HepG2 (cell line): ENCODE data around the gene BEST2. TPM values are rescaled to one million over a fixed set of nuclear protein-coding genes. Genes with fewer than 3 reads are reported as not detected.

Source experiments
- ATAC-seq: fragments of 200-7000 bp; cut with Tn5 transposase; 3 replicates; pipeline ENCODE4 v1.9.1; 2020; ENCODE audit warnings: mild to moderate bottlenecking, moderate library complexity
- BruUV-seq: library from RNA; stranded (reverse); fragments of 400-500 nt; replicated peaks from 2 replicates; lab custom pipeline; 2021; lab: Mats Ljungman, UMichigan
- CTCF ChIA-PET: fragments of 300-600 bp; formaldehyde crosslinking; extraction: SDS; loops from one replicate; lab custom pipeline; 2021; ENCODE audit warnings: low total read pairs, inconsistent platforms, low intra/inter-chr PET ratio; lab: Yijun Ruan, JAX
- POLR2A ChIA-PET: fragments of 350-600 bp; sonication (Branson Sonifier 250); formaldehyde crosslinking; loops from one replicate; lab custom pipeline; 2020; ENCODE audit warnings: antibody characterized with exemption, inconsistent platforms; lab: Yijun Ruan, JAX
- DNase-seq: peaks from one replicate; pipeline ENCODE4 v3.0.0-alpha.2; 2015; ENCODE audit warnings: low spot score
- FAIRE-seq: peaks from 3 replicates; lab custom pipeline; 2011; peaks lifted over from hg19 to GRCh38; lab: Jason Lieb, UNC
- H2AFZ ChIP-seq: one replicate; pipeline ENCODE4 v1.6.1; 2011; ENCODE audit warnings: low read length, inconsistent platforms
- H3K27ac ChIP-seq: fragments of 300-600 bp; 3 replicates; pipeline ENCODE4 v1.8.0; 2011; ENCODE audit warnings: mixed run types, mild to moderate bottlenecking, mixed read lengths, low read length, inconsistent platforms; ENCODE audit not compliant: insufficient read depth; ENCODE audit errors: extremely low read length
- H3K27me3 ChIP-seq, 2 experiments: fragments of 200-600 bp in 1 of 2; 2 replicates in 1 of 2; 3 replicates in 1 of 2; pipeline versions ENCODE4 v1.6.0 to v1.8.0; 2011; ENCODE audit warnings: low read length in 2 of 2, mild to moderate bottlenecking in 2 of 2, moderate library complexity in 2 of 2, inconsistent platforms in 1 of 2; ENCODE audit not compliant: insufficient read depth in 2 of 2, control insufficient read depth in 1 of 2
- H3K36me3 ChIP-seq, 2 experiments: fragments of 200-600 bp in 1 of 2; replicated peaks in 1 of 2; 2 replicates in 1 of 2; 3 replicates in 1 of 2; pipeline versions ENCODE4 v1.5.1 to v1.8.0; 2011; ENCODE audit warnings: low read length in 2 of 2, inconsistent platforms in 1 of 2; ENCODE audit not compliant: insufficient read depth in 2 of 2, control insufficient read depth in 1 of 2
- H3K4me1 ChIP-seq: 2 replicates; pipeline ENCODE4 v1.5.1; 2012; ENCODE audit warnings: low read length, inconsistent platforms; ENCODE audit not compliant: insufficient read depth
- H3K4me2 ChIP-seq: 2 replicates; pipeline ENCODE4 v1.6.0; 2011; ENCODE audit warnings: low read depth, low read length, inconsistent platforms
- H3K4me3 ChIP-seq, 3 experiments: fragments of 200-600 bp in 1 of 3; sonication (generic), shearing (Covaris generic) in 1 of 3; replicated peaks in 1 of 3; 2 replicates each; pipeline ENCODE4 v1.5.1; 2011 to 2016; ENCODE audit warnings: low read length in 3 of 3, inconsistent platforms in 2 of 3, low read depth in 2 of 3, mild to moderate bottlenecking in 2 of 3, control low read depth in 1 of 3, mixed read lengths in 1 of 3; ENCODE audit not compliant: insufficient read depth in 1 of 3
- H3K79me2 ChIP-seq: one replicate; pipeline ENCODE4 v1.6.1; 2011; ENCODE audit warnings: low read length, inconsistent platforms; ENCODE audit not compliant: insufficient read depth
- H3K9ac ChIP-seq: 2 replicates; pipeline ENCODE4 v1.6.0; 2011; ENCODE audit warnings: mild to moderate bottlenecking, low read depth, low read length, inconsistent platforms; ENCODE audit not compliant: insufficient read depth
- H3K9me3 ChIP-seq: 2 replicates; pipeline ENCODE4 v1.5.1; 2012; ENCODE audit warnings: mild to moderate bottlenecking, low read length
- H4K20me1 ChIP-seq: 2 replicates; pipeline ENCODE4 v1.6.0; 2011; ENCODE audit warnings: inconsistent platforms, mild to moderate bottlenecking, low read length, moderate library complexity; ENCODE audit not compliant: insufficient read depth
- CEBPG ChIP-seq: IDR thresholded peaks from 2 replicates; pipeline ENCODE4 v1.6.1; 2016
- HINFP ChIP-seq: sonication (generic); formaldehyde crosslinking; IDR thresholded peaks from 2 replicates; pipeline ENCODE4 v1.4.0; 2020; ENCODE audit warnings: low read depth, mild to moderate bottlenecking, missing genetic modification reagents
- HNRNPK ChIP-seq: fragments of 200-400 bp; formaldehyde crosslinking; IDR thresholded peaks from 2 replicates; pipeline ENCODE4 v1.6.1; 2018; ENCODE audit warnings: low read length, low read depth, moderate library complexity, mild to moderate bottlenecking; ENCODE audit not compliant: poor library complexity, severe bottlenecking
- NFATC3 ChIP-seq: sonication (generic); formaldehyde crosslinking; IDR thresholded peaks from 2 replicates; pipeline ENCODE4 v1.5.1; 2020; ENCODE audit warnings: mild to moderate bottlenecking, missing genetic modification reagents
- RBM39 ChIP-seq: fragments of 200-400 bp; formaldehyde crosslinking; IDR thresholded peaks from one replicate; pipeline ENCODE4 v1.6.1; 2018; ENCODE audit warnings: antibody characterized with exemption, mild to moderate bottlenecking, low read depth, low read length; ENCODE audit not compliant: poor library complexity, severe bottlenecking
- SOX13 ChIP-seq, 3 experiments: fragments of 450-650 bp in 1 of 3; sonication (generic) in 1 of 3; formaldehyde crosslinking in 1 of 3; IDR thresholded peaks in 2 of 3; conservative IDR thresholded peaks in 1 of 3; 2 replicates each; pipeline versions ENCODE4 v1.5.0 to v1.6.1; 2016 to 2020; ENCODE audit warnings: antibody characterized with exemption in 1 of 3, mild to moderate bottlenecking in 1 of 3, missing compliant biosample characterization in 1 of 3, missing genetic modification reagents in 1 of 3, moderate library complexity in 1 of 3
- SP2 ChIP-seq: sonication (generic); formaldehyde crosslinking; IDR thresholded peaks from 2 replicates; pipeline ENCODE4 v1.5.1; 2020; ENCODE audit warnings: mild to moderate bottlenecking, missing genetic modification reagents
- THAP9 ChIP-seq: sonication (generic); formaldehyde crosslinking; IDR thresholded peaks from 2 replicates; pipeline ENCODE4; 2020; ENCODE audit warnings: missing genetic modification reagents, mild to moderate bottlenecking, borderline replicate concordance
- ZNF24 ChIP-seq: fragments of 450-650 bp; IDR thresholded peaks from 2 replicates; pipeline ENCODE4 v1.6.1; 2017; ENCODE audit warnings: antibody characterized with exemption, mild to moderate bottlenecking
- WGBS: methylation state at CpG from one replicate; pipeline ENCODE4 v1.1.6; 2017; ENCODE audit warnings: low lambda C conversion rate; 5-methylcytosine and 5-hydroxymethylcytosine counted together
- in situ Hi-C: cut with HindIII; loops from 2 replicates; pipeline ENCODE4 v1.10.0; 2017; ENCODE audit warnings: low pct_unique_long_range_greater_than_20kb; ENCODE audit not compliant: extremely low pct_ligation_motif_present
- intact Hi-C: fragments of 100-400 bp; cut with micrococcal nuclease; formaldehyde crosslinking; loops from one replicate; pipeline ENCODE4 v1.10.0; 2022; ENCODE audit not compliant: unreplicated experiment
- polyA plus RNA-seq, 8 experiments: library from polyadenylated mRNA; depleted of rRNA in 3 of 8; stranded (reverse) in 7 of 8; unstranded in 1 of 8; fragments of >200 nt; fragmentation: Illumina TruSeq in 4 of 8; extraction: Trizol in 4 of 8; gene quantifications; 2 replicates each; pipeline versions ENCODE4 v1.2.1 to v1.2.3, GENCODE V29; 2011 to 2016; ENCODE audit warnings: low read depth in 4 of 8, missing spikeins in 1 of 8, mixed read lengths in 1 of 8; ENCODE audit not compliant: insufficient read depth in 1 of 8
- total RNA-seq, 5 experiments: library from RNA; depleted of rRNA; stranded (reverse); fragments of >200 nt; fragmentation: Illumina TruSeq; extraction: Trizol; gene quantifications; 2 replicates each; pipeline ENCODE4 v1.2.3, GENCODE V29; 2016; ENCODE audit warnings: low read depth in 1 of 5
- TF ChIP-seq, protein P1 (sequence below): sonication (generic); formaldehyde crosslinking; IDR thresholded peaks from 2 replicates; pipeline ENCODE4 v1.5.1; 2020; ENCODE audit warnings: mild to moderate bottlenecking, missing genetic modification reagents, borderline replicate concordance
- TF ChIP-seq, protein P2 (sequence below): sonication (generic); formaldehyde crosslinking; conservative IDR thresholded peaks from 2 replicates; pipeline ENCODE4 v1.4.0; 2020; ENCODE audit warnings: missing genetic modification reagents

Gene BEST2
- total and polyA plus RNA-seq, 2 of the 13 experiments (the other 11 are each of a cell fraction or from before 2014, with no cell fraction given): not detected

GRCh38 chr19:12779162-12779993 is 27.8 kb downstream of the BEST2 start:
- Histone ChIP-seq H3K4me2 (peak overlapping the region; percentile 91), H3K4me1 (peaks cover 61% of the 10 kb centered on the region), H3K9me3 (no peaks in the 10 kb centered on the region), H4K20me1 (no peaks in the 10 kb centered on the region), H3K9ac (peak overlapping the region; percentile 53), H3K4me3 (peak overlapping the region; percentile 76 to 80 (median 79)), H3K79me2 (no peaks in the 10 kb centered on the region), H2AFZ (peak overlapping the region; percentile 48), H3K27me3 (no peaks in the 10 kb centered on the region; a peak in 1 of 5 replicates), H3K27ac (no peak overlapping the region), H3K36me3 (no peaks in the 10 kb centered on the region)
- peak; percentile 61 for DNase-seq
- BruUV-seq: no TSS peak
- peak; percentile 83 for FAIRE-seq
- intact Hi-C loops: no loop called here
- peak; percentile 56 for ATAC-seq
- in situ Hi-C loops: no loop called here
- 13% methylated on average over 3 of the region's 15 CpGs for WGBS
- ChIA-PET CTCF (interaction anchor here (3.9 kb wide), 1 partner anchor 16 kb away, joined by 54 read pairs; no protein-coding TSS in a partner anchor), POLR2A (interaction anchor here (0.6 to 6.4 kb wide), 9 partner anchors 10 to 57 kb away, joined by 3 to 124 read pairs (median 5); partner anchors contain the start of genes JUNB, PRDX2 and THSD8)
- TF ChIP-seq RBM39 (no peak), CEBPG (0 out of 2 replicates have a peak, but pooled peaks have one; percentile 6), THAP9 (CRISPR knock-in tag) (no peak), SOX13 (IDR thresholded peaks at IDR 0.05) (no peak), SOX13 (CRISPR knock-in tag; conservative IDR thresholded peaks at IDR 0.05 in 1 of 2, IDR thresholded peaks at IDR 0.05 in 1 of 2) (no peak), SP2 (CRISPR knock-in tag) (no peak), ZNF24 (no peak), NFATC3 (CRISPR knock-in tag) (no peak), HNRNPK (no peak), HINFP (no peak)
- TF ChIP-seq, protein P1, sequence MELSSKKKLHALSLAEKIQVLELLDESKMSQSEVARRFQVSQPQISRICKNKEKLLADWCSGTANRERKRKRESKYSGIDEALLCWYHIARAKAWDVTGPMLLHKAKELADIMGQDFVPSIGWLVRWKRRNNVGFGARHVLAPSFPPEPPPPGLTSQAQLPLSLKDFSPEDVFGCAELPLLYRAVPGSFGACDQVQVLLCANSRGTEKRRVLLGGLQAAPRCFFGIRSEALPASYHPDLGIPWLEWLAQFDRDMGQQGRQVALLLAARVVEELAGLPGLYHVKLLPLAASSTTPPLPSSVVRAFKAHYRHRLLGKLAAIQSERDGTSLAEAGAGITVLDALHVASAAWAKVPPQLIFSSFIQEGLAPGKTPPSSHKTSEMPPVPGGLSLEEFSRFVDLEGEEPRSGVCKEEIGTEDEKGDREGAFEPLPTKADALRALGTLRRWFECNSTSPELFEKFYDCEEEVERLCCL (CRISPR knock-in tag): no peak
- TF ChIP-seq, protein P2, sequence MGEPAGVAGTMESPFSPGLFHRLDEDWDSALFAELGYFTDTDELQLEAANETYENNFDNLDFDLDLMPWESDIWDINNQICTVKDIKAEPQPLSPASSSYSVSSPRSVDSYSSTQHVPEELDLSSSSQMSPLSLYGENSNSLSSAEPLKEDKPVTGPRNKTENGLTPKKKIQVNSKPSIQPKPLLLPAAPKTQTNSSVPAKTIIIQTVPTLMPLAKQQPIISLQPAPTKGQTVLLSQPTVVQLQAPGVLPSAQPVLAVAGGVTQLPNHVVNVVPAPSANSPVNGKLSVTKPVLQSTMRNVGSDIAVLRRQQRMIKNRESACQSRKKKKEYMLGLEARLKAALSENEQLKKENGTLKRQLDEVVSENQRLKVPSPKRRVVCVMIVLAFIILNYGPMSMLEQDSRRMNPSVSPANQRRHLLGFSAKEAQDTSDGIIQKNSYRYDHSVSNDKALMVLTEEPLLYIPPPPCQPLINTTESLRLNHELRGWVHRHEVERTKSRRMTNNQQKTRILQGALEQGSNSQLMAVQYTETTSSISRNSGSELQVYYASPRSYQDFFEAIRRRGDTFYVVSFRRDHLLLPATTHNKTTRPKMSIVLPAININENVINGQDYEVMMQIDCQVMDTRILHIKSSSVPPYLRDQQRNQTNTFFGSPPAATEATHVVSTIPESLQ (CRISPR knock-in tag): no peak
